ENCODE results near the gene MACROD2.

MACROD2 gene

GRCh38 chr20:15256676-15257568, 1261.6 kb downstream of the MACROD2 start:
- DNase-seq: no peak

- DNase-seq: no peak
These were observed 1262.2 kb downstream of the MACROD2 start for GRCh38 chr20:15257569-15257870.

GRCh38 chr20:15265581-15266309, 1270.4 kb downstream of the MACROD2 start:
- DNase-seq: no peak

- no peak for DNase-seq
These were observed 1272.6 kb downstream of the MACROD2 start for GRCh38 chr20:15267935-15268334.

DNA sequence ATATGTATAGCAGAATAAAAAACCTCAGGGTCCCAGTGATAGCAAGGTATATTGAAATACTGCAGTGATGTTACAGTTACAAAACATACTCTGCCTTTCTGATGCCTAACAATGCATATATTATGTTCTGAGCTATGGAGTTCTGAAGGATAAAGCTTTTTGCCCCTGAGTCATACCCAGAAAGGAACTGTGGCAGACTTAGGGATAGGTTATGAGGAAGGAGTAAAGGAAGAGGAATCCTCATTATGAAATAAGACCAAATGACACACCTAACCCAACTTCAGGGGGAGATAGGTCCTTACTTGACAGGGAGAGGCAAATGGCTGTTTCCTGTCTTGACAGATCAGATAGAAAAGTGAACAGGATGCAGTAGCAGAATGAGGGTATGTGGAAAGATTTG, 1282.7 kb downstream of the MACROD2 start:
- DNase-seq: no peak

DNA sequence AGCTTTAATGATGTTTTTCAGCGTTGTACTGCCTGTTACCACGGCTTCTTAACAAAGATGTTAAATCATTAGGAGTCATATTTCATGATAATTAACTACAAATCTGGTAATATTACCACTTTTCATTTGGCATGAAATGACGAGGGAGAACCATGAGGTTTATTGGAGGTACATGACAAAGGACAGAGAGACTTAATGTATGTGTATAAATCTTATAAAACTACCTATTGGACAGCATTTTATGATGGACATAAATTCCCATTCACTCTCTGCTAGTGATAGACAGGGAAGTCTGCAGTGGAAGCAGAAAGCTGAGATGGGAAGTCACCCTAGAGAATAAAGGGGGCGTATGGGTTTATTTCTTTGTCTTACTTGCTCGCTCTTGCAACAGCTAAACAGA, 1292.0 kb downstream of the MACROD2 start:
- DNase-seq: no peak

DNA sequence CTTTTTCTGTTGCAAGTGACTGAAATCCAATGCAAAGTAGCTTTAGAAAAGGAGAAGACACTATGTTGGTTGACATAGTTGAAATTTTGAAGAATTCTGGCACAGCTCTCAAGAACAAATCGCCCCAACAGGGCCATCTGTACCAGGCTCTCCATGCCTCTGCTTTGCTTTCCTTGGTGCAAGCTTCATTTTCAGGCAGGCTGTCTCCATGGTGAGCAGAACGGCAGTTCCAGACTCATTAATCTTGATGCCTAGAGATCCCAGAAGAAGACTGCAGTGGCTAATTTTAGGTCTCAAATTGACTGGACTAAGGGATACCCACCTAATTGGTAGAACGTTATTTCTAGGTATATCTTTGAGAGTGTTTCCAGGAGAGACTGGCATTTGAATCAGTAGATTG, 1292.8 kb downstream of the MACROD2 start:
- no peak for DNase-seq

DNA sequence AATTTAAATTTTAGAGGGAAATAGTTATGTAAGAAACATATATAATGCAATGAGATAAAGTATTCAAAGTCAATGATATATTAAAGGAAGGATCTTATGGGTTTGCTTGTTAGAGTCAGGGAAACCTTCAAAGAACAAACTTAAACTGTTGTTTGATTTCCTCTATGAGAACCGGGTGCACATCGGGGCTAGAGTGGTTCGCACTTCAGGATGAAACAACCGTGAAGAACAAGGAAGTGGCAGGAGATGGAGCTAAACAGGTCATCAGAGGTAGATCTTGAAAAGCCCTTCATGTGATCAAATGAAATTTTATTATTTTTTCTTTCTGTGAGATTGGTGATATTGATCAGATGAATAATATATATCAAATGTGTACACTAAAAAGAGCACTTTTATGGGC, 1294.0 kb downstream of the MACROD2 start:
- DNase-seq: no peak

DNA sequence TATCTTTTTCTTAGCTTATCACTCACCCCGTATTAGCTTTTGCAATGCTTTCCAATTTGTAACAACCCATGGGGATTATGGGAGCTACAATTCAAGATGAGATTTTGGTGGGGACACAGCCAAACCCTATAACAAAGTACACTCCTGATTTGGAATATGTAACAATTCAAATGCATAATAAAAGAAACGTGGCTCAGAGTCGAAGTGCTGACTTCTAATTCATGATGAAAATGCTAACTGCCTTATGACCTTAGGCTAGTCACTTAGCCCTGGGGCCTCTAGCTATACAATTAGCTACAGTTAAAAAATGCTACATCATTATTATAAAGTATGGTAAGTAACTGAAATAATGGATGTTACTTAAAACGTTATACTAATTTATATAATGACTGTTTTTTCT, 1297.1 kb downstream of the MACROD2 start:
- DNase-seq: no peak

DNA sequence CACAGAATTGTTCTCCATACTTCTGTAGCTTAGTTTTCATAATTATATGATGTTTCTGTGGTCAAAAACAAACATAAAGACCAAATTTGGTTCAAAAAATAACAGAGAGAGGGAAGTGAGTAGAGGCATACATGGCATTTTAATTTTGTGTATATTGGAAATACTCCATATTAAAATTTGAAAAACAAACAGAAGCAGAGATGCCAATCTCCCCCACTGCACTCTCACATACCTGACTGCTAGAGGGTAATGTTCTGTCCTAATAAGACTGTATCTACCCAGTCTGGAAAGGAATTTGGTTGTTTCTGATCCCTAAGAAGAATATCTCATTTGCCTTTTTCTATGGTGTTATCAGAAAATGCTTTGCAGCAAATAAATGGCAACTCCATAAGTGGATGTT, 1301.1 kb downstream of the MACROD2 start:
- DNase-seq: no peak

DNA sequence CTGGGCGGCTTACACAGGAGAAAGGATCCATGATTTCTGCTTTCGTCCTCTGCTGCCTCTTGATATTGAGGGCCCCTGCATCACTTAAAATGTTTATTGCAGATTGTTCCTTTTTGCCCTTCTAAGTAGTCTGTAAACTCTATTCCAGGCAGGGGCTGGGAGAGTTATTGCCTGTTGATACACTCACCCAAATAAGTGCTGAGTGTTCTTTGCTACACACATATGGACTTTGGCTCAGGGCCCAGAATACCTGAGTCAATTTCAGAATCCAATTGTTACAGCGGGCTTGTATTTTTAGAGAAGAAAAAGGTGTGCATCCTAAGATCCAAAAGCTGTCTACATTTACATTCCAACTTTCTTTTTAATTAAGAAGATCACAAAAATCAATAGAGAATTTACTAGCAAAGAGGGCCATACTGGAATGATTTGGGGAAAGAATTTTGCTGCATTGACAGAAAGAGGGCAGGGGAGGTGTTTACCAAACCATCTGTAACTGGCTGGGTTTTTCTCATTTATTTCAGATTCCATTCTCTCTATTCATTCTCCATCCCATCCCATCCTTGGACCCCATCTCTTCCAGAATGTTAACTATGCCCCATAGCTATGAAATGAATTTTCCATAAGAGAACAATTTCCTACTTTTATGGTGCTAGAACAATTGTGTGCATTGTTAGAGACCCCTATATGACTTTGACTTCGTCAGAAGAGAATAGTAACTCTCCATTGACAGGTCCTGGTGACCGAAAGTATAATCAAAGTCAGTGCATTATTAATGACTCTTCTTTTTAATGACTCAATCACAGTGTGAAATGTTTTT, 1302.0 kb downstream of the MACROD2 start:
- DNase-seq: no peak

DNA sequence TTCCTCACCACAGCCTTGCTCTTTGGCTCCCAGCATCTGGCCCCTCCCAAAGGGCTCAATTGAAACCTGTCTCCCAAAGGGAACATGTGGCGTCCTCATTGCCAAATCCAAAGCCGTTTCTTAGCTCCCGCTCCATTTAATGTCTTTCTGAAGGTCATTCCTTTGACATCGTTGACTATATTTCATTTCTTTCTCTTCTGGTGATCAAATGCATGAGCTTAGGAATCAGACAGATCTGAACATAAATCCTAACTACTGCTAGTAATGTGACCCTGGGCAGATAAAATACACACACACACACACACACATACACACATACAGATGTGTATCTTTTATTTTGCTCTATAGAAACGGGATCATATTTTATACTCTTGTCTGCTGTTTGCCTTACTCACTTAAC, 1306.8 kb downstream of the MACROD2 start:
- no peak for DNase-seq

DNA sequence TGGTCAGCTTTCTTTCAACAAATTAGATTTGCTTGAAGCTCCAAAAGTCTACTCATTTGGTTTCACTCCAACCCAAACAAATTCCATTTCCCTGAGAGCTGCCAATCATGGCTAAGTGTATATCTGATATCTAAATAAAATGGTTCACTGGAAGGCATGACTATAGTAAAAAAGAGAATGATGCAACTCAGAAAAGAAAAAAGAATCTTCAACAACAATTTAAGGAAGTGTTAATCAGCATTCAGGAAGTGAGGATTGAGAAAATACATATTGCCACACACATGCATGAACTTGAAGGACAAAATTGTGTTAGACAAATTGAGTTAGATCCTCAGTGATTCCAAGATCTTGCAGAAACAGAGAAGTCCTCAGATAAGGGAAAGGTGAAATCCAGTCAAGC, 1315.0 kb downstream of the MACROD2 start:
- DNase-seq: no peak

DNA sequence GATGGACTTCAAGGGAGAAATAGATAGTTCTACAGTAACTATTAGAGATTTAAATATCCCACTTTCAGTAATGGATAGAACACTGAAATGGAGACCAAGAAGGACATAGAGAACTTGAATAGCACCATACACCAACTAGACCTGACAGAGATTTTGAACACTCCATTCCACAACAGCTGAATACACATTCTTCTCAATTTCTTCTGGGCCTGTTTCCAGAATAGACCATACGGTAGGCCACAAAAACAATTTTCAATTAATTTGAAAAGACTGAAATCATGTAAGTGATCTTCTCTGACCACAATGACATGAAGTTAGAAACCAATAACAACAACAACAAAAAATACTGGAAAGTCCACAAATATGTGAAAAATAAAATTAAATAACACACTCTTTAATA, 1321.2 kb downstream of the MACROD2 start:
- no peak for DNase-seq

DNA sequence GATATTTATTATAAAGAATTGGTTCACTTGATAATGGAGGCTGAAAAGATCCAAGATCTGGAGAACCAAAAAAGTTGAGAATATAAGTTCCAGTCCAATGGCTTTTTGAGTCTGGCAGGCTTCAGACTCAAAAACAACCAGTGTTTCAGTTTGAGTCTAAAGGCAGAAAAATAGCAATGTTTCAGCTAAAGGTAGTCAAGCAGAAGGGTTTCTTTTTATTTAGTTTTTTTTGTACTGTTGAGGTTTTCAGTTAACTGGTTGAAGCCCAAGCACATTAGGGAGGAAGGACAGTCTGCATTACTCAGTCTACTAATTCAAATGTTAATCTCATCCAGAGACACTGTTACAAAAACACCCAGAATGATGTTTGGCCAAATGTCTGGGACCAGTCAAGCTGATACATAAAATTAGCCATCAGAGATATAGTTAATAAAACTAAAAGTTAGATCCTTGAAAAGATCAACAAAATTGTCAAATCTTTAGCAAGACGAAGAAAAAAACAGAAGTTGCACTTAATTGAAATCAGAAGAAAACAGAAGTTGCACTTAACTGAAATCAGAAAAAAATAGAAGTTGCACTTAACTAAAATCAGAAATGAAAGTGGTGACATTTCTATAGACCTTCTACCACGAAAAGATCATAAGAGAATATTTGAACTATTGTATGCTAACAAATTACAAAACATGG, 1322.4 kb downstream of the MACROD2 start:
- DNase-seq: no peak

GRCh38 chr20:15318682-15319081, 1323.4 kb downstream of the MACROD2 start:
- no peak for DNase-seq

DNA sequence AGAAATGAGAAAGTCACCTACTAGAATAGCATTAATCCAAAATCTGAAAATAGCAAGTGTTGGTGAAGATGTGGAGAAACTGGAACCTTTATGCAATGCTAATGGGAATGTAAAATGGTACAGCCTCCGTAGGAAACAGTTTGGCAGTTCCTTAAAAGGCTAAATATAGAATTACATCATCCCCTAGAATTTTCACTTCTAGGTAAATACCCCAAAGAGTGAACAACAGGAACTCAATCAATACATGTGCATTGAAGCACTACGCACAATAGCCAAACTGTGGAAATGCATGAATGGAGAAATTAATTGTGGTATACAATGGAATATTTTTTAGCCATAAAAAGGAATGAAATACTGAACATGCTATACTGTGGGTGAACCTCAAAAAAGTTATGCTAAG, 1324.1 kb downstream of the MACROD2 start:
- no peak for DNase-seq

DNA sequence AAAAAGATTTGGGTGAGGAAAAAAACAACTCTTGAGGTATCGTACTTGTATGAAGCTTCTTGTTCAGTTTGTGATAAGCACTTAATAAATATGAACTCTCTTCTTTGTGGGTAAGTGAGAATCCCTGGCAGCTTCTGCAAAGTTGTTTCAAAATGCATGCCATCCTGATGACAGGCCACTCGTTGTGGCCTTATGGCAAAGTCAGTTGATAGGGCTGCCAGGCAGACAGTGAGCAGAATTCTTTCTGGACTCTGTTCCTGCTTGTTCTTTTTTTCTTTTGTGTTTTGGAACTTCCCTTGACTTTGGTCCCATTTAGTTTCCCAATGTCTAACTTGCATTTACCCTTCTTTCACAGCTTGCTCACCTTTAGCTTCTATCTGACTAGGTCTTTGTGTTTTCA, 1325.6 kb downstream of the MACROD2 start:
- no peak for DNase-seq

- no peak for DNase-seq
These were observed 1331.8 kb downstream of the MACROD2 start for GRCh38 chr20:15327123-15327522.

GRCh38 chr20:15328084-15328483, 1332.8 kb downstream of the MACROD2 start:
- no peak for DNase-seq

- no peak for DNase-seq
These were observed 1337.4 kb downstream of the MACROD2 start for GRCh38 chr20:15332711-15333160.

DNA sequence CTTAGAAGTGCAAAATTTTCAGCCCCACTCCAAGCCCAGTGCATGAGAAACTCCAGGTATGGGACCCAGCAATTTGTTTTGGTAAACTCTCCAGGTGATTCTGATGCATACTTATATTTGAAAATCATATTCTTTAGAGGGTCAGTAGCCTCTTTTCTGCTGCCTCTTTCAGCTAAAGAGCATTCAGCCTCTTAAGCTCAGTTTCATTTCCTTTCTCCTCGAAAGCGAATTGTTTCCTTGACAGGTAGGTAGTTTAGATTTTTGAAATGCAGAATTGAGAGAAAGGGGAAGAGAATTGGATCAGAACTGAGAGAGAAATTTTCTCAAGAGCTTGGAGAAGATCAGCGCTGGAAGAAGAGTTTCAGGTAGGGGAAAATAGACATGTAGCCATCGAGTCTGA, 1337.9 kb downstream of the MACROD2 start:
- DNase-seq: no peak

GRCh38 chr20:15336011-15336410, 1340.7 kb downstream of the MACROD2 start:
- DNase-seq: no peak
